B cell (primary cell): ENCODE results near the gene TOGARAM2.
A peak's percentile ranks its signal among the peaks of the same experiment; 100 is the strongest.

Experiments
- EZH2 ChIP-seq: IDR thresholded peaks from 2 replicates; pipeline ENCODE4 v1.6.1; 2012; ENCODE audit warnings: borderline replicate concordance, low read depth, mild to moderate bottlenecking, moderate library complexity, low read length; ENCODE audit not compliant: insufficient read depth, poor library complexity, severe bottlenecking
- TF ChIP-seq, protein P1 (sequence below): fragments of 200-600 bp; IDR thresholded peaks from one replicate; pipeline ENCODE4 v1.8.0; 2022; ENCODE audit warnings: antibody characterized with exemption, mild to moderate bottlenecking

DNA sequence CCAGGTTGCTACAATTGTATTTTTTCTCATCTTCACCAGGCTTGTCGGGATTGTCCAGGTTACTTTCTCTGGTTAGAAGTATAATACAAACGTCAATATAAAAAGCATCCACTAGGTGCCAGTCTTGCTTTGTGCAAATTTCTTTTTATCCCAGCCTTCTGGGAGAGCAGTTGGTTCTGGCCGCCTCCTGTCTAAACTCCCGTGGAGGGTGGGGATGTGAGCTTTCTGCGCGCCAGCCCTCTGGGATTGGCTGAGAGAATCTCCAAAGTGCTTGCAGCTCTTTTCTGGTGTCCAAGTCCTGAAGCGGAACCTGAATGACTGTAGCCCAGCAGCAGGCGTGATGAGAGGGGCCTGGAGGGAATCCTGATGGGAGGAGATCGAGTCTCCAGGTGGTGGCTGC is 22.4 kb upstream of the TOGARAM2 start:
- TF ChIP-seq, protein P1, sequence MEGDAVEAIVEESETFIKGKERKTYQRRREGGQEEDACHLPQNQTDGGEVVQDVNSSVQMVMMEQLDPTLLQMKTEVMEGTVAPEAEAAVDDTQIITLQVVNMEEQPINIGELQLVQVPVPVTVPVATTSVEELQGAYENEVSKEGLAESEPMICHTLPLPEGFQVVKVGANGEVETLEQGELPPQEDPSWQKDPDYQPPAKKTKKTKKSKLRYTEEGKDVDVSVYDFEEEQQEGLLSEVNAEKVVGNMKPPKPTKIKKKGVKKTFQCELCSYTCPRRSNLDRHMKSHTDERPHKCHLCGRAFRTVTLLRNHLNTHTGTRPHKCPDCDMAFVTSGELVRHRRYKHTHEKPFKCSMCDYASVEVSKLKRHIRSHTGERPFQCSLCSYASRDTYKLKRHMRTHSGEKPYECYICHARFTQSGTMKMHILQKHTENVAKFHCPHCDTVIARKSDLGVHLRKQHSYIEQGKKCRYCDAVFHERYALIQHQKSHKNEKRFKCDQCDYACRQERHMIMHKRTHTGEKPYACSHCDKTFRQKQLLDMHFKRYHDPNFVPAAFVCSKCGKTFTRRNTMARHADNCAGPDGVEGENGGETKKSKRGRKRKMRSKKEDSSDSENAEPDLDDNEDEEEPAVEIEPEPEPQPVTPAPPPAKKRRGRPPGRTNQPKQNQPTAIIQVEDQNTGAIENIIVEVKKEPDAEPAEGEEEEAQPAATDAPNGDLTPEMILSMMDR = peak; percentile 70
- TF ChIP-seq EZH2 = no peak
